Measurements from ENCODE around the gene LENEP.

Gene LENEP

DNA sequence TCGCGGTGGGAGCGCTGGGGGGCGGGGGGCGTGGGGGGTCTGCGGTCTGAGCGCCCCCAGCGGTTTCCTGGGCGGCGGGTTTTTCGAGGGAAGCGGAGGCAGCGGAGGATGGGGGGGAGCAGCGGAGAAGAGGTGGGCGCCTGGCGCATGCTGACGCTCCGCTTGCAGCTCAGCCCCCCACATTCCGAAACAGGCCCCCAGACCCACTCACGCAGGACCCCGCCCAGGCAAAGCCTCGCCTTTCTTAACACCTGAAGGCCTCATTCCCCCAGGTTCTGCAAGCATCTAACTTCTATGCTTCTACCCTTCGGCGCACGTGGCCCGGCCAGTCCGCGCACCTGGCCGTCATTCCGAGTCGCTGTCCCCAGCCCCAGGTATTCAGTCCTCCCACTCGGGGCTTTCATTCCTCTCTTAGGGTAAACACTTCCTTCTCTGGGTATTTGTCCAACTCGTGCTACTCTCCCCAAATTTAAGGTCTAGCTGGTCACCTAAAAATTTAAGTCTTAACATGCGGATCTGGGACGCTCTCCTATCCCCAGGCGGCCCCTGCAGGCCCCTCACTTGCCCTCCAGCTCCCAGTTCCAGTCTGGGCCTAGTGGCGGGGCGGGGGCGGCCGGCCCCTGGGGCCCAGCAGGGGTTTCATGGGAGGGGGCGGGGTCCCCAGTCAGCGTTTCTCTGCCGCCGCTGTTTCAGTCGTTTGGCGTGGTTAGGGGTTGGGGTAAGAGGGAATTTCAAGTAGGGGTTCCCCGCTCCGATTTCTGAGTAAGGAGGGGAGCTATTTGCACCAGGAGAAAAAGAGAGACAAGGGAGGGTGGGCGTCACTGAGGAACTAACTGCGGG, 6.4 kb downstream of the LENEP start:
- DNase-seq (ENCODE audit: low read depth), result no peak

GRCh38 chr1:155000411-155000725, 7.0 kb downstream of the LENEP start:
- no peak for DNase-seq (ENCODE audit: low read depth)

DNA sequence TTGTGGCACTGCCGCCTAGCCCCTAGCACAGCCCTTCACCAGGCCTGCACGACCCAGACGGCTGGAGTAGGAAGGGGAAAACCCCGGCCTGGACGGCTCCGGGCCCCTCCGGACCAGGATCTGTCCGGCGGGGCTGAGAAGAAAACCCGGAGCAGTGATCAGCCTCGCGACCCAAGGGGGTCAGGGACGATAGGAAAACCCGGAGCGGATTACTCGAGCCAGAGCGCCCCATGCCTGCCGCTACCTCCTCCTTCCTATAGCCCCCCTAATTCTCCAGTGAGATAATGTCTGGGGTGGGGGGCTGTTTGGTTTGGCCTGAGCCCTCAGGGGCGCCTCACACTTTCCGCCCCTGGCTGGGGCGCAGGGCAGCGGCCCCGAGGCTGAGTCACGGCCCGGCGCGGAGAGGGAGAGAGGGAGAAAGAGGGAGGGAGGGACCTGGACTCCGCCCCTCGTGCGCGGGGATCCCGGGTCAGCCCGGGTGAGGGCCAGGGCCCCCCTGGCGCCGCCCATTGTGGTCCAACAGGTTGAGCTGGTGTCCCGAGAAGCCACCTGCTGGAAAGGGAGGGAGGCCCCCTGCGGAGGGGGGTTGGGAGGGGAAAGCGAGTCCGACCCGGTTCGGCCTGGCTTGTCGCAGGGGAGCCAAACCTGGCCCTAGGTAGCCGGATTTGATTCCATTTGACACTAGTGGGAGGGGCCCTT, 7.5 kb downstream of the LENEP start:
- DNase-seq (ENCODE audit: low read depth), result peak; percentile 66

DNA sequence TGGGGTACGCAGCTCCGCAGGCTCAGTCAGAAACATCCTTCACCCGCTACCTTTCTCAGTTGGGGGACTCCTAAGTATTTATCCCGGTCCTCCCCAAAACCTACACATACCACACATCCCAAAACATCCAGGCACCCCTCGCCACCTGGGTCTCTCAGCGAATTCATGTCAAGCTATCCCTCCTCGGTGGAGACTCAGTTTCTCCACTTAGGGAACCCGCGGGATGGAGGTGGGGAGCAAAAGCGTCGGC, 8.0 kb downstream of the LENEP start:
- DNase-seq (ENCODE audit: low read depth), result no peak

DNA sequence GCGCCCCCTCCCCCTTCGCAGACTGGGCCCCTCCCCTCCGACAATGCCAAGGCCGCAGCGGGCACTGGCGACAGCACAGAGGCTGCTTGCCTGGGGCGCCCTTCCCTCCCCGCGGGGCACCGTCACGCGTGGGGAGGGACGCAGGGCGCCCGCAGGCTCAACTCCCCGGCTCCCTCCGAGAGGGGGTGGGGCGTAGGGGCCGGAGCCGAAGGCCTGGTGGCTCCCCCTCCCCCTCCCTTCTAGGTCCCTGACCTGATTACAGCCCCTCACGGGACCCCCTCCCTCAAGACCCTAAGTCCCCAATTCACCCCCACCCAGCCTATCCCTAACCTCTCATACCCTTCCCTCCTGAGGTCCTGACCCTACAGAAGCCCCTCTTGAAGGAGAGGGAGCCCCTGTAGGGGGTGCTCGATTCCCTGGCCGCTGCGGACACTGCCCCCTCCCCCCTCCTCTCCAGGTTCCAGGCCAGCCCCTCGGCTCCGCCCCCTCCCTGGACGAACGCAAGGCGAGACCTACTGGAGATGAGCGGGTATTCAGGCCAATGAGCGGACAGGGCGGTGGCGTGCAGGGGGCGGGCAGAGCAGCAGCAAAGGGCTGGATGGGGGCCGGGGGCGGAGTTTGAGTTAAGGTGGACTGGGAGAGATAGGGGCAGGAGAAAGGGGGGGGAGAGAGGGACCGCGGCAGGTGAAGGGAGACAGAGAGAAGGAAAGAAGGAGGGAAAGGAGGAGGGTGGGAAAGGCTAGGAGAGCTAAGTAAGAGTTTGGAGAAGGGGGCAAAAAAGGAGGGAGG, 8.5 kb downstream of the LENEP start:
- peak; percentile 97 for DNase-seq (ENCODE audit: low read depth)

GRCh38 chr1:155002464-155003226, 9.3 kb downstream of the LENEP start, which contains the start of gene ZBTB7B:
ZBTB7B (plus strand) TSS chr1:155002802; CDS start chr1:155014661, 11,859 bp downstream.
- no peak for DNase-seq (ENCODE audit: low read depth)

DNA sequence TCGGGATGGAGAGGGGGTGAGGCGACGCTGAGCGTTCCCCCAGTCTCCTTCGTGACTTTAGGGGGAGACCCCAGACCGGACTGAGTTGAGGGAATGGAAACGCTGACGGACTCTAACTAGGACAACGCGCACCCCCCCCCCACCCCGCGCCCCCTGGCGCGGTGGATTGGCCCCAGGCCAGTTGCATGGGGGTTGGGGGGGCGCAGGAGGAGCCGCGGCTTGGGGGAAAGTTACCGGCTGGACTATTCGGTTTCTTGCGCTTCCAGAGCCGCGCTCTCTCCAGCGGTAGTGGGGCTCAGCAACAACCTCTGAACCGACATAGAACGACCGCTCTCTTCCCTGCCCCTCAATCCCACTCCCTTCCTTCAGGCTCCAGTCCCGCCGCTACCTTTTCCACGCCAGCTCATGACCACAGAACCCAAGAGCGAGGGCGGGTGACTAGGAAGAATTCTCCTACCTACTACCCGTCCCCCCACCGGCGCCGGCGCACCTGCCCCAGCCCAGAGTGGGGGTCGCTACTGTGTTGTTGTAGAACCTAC, 9.9 kb downstream of the LENEP start:
- no peak for DNase-seq (ENCODE audit: low read depth)

DNA sequence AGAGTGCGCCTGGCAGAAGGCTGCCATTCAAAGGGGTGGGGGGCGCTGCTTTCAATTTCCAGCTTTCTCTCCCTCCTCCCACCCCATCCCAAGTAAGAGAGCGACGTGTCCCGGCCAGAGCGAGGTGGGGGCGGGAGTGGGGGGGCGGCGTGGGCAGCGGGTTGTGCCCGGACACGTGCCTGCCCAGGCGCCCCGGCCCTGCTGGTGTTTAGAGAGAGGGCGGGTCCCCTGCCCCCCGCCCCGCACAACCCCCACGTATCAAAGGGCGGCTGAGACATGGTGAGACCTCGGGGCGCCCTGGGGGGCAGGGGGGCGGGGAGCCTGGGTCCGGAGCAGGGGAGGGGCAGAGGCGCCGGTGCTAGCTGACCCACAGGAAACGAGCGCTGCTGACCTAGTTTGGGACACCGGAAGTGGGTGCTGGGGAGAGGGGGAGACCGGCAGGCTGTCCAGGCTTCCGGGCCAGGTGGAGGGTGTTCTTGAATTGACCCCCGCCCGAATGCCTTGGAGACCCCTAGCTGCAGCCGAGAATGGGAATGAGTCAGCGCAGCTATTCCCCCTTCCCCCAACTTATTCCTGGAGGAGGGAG, 10.5 kb downstream of the LENEP start:
- no peak for DNase-seq (ENCODE audit: low read depth)

DNA sequence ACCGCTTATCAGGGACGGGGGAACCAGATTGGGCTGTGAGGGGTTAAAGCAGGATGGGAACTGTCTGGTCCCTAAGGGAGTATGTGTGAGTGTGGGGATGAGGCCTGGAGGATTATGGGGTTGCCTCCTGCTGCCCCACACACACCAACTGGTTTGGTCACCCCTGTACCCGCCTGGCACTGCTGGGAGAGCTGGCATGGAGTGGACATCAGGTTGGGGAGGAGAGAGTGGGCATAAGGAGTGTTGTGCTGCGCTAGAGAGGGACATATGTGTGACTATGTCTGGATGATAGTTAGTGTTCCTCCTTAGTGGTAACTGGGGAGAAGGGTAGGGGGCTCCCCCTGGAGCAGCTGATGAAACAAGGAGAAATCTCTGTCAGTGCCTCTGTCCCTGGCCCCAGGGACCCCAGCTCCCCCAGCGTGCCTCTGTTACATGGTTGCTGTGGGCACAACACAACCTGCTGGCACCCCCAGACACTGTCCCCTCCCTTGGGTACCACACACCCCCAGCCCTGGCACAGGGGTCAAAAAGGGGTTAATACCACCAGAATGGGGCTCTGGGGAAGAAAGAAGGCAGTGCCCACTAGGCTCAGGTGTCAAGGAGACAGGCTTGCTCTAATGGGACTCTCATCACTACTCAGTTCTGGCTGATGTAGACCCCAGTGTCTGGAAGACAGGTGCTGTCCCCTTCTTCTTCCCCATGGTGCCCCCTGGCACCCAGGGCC, 11.1 kb downstream of the LENEP start:
- DNase-seq (ENCODE audit: low read depth), result no peak

GRCh38 chr1:155005076-155006011, 12.0 kb downstream of the LENEP start:
- DNase-seq (ENCODE audit: low read depth), result no peak

DNA sequence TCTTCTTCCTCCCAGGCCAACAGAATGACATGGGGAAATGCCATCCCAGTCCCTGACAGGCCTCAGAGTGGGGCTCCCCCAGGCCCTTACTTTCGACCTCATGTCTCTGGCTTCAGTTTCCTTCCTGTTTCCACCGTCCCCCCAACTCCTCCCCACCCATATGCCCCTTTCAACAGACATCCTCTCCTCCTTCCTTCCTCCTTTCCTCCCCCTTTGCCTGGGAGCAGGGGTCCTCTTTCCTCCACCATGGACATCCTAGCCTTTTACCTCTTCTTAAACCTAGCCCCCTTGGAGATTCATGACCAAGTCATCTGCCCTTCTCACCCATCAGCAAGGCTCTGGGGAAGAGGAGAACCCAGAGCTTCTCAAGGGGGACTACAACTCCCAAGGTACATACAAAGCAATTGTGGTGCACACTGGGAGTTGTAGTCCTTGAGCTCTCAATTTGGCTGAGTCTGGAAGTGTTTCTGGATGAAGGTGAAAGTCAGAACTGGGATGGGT, 13.3 kb downstream of the LENEP start:
- no peak for DNase-seq (ENCODE audit: low read depth)

DNA sequence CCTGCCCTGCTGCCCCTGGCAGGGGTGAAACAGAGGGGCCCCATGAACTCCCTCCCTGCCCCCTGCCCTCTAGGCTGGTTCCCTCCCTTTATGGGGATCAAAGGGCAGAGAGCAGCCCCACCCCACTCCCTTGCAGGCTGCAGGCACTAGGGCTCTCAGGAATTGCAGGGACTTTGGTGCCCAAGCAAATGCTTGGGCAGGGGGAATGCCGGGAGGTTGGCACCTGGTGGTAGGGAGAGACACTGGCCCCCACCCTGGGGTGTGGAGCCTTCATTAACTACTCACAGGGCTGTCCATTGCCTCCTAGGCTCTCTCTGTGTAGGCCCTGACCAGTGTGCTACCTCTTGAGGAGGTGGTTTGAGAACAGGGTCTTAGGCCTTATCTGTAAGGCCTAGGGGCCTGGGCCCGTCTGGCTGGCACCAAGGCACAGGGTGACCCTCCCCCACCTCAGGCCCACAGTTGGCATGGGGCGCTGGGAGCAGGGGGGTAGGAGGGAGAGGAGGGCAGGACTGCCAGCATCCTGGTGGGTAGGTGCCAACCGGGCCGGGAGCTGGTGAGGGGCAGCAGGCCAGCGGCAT, 14.0 kb downstream of the LENEP start:
- DNase-seq (ENCODE audit: low read depth), result no peak

GRCh38 chr1:155008015-155008941, 14.9 kb downstream of the LENEP start:
- no peak for DNase-seq (ENCODE audit: low read depth)

DNA sequence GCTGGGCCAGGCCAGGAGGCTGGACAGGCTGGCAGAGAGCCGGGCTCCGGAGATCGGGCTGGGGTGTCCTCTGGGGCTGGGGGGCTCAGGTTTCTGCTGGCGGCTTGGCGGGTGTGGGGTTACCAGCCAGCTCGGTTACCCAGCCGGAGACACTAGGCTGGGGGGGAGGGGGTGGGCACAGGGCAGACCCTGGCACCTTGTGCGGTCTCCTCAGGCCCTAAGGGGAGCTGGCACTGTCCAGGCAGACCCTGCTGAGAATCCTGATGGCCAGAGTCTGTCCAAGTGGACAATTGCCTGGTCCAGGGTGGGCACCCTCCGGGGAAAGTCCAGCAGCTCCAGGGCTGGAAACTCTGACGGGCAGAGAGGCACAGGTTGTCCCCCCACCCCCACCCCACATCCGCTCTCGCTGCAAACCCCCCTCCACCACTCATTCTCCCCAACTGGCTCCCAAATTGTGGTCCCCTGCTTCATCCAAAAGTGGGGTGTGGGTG, 15.9 kb downstream of the LENEP start:
- DNase-seq (ENCODE audit: low read depth), result no peak

- DNase-seq (ENCODE audit: low read depth), result no peak
Observed at GRCh38 chr1:155009742-155010141, 16.4 kb downstream of the LENEP start.

DNA sequence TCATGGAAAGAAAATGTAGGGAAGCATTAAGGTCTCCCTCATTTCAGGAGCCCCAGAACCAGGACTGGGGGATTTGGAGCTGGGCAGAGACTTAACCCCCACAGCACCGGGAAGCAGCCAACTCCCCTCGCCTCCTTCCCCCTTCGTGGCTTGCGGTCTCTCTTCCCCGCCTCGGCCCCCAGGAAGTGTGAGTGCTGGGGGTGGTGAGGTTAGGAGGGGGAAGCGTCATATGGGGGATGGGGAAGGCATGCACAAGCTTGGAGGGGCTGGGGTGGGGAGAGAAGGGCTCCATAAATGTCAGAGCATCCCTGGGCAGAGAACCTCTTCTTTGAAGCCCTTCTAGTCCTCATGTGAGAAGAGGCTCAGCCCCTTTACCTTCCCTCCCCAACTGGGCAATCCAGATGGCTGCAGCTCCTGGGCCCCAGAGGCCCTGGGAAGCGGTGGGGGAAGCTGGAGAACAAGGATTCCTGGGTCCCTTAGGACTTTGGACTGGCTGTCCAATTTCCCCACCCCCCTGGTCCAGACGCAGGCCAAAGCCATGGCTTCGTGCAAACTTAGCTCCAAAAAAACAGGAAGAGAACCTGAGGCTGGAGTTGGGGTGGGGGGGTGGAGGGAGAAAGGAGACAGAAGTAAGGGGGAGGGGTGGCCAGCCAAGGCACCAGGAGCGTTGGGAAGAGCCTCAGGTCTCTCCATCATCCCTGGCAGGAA, 17.0 kb downstream of the LENEP start:
- no peak for DNase-seq (ENCODE audit: low read depth)

GRCh38 chr1:155011004-155011416, 17.6 kb downstream of the LENEP start:
- DNase-seq (ENCODE audit: low read depth), result no peak

Measured in activated gamma-delta T cell treated with anti-CD3 and anti-CD28 coated beads, Interleukin-2, amount 50 U/mL, for 16 hours (primary cell).